Gastrocnemius medialis (tissue), 4 donors: ENCODE data around the gene KISS1.

Experiments
- POLR2A ChIP-seq, 2 donors: fragments of 450-650 bp; IDR thresholded peaks; one replicate each; pipeline ENCODE4 v1.6.1; 2017; ENCODE audit warnings: antibody characterized with exemption in 2 of 2, mild to moderate bottlenecking in 2 of 2, moderate library complexity in 2 of 2
- TF ChIP-seq, protein P1 (sequence below), 5 experiments: fragments of 450-650 bp in 3 of 5; fragments of 200-600 bp in 2 of 5; sonication (generic) in 2 of 5; IDR thresholded peaks in 4 of 5; conservative IDR thresholded peaks in 1 of 5; 1 replicate in 4 of 5; 2 replicates in 1 of 5; pipeline ENCODE4 v1.5.1; 2016 to 2019; ENCODE audit warnings: antibody characterized with exemption in 5 of 5, mild to moderate bottlenecking in 3 of 5, moderate library complexity in 3 of 5

GRCh38 chr1:204146965-204147364 is 49.3 kb downstream of the KISS1 start:
- TF ChIP-seq, protein P1, sequence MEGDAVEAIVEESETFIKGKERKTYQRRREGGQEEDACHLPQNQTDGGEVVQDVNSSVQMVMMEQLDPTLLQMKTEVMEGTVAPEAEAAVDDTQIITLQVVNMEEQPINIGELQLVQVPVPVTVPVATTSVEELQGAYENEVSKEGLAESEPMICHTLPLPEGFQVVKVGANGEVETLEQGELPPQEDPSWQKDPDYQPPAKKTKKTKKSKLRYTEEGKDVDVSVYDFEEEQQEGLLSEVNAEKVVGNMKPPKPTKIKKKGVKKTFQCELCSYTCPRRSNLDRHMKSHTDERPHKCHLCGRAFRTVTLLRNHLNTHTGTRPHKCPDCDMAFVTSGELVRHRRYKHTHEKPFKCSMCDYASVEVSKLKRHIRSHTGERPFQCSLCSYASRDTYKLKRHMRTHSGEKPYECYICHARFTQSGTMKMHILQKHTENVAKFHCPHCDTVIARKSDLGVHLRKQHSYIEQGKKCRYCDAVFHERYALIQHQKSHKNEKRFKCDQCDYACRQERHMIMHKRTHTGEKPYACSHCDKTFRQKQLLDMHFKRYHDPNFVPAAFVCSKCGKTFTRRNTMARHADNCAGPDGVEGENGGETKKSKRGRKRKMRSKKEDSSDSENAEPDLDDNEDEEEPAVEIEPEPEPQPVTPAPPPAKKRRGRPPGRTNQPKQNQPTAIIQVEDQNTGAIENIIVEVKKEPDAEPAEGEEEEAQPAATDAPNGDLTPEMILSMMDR (IDR thresholded peaks at IDR 0.05 in 4 of 5, conservative IDR thresholded peaks at IDR 0.05 in 1 of 5): no peak
- no peak for TF ChIP-seq POLR2A (IDR thresholded peaks at IDR 0.05)
